NCI-H128 (cell line): ENCODE data around the gene ADCY10.
A peak's percentile ranks its signal among the peaks of the same experiment; 100 is the strongest.
"Not testable (repeated sequence)": the region's sequence is repeated elsewhere in the genome, so short reads cannot be mapped to it uniquely, and the experiment has no call there.

Source experiments
- DNase-seq: peaks from one replicate; lab custom pipeline; 2025; ENCODE audit not compliant: unreplicated experiment; lab: John Stamatoyannopoulos, UW

Gene ADCY10

GRCh38 chr1:167913895-167914496 lies at the start of gene ADCY10:
Gene ADCY10, minus strand, starts transcription at chr1:167914134. Its CDS starts 8,994 bp downstream, at chr1:167905140.
- no peak for DNase-seq

GRCh38 chr1:167957710-167958109 lies 43.8 kb upstream of the ADCY10 start:
- no peak for DNase-seq

GRCh38 chr1:167955915-167956314 lies 42.0 kb upstream of the ADCY10 start:
- DNase-seq = no peak

GRCh38 chr1:167950569-167950968 lies 36.6 kb upstream of the ADCY10 start:
- DNase-seq = no peak

GRCh38 chr1:167949785-167950184 lies 35.9 kb upstream of the ADCY10 start:
- DNase-seq = no peak

- DNase-seq = no peak
These were observed 33.8 kb upstream of the ADCY10 start for GRCh38 chr1:167947733-167948132.

GRCh38 chr1:167943541-167943940 lies 29.6 kb upstream of the ADCY10 start:
- DNase-seq = no peak

GRCh38 chr1:167940264-167940663 lies 26.3 kb upstream of the ADCY10 start:
- DNase-seq = no peak

GRCh38 chr1:167938080-167938636 lies 24.2 kb upstream of the ADCY10 start:
- no peak for DNase-seq

- no peak for DNase-seq
These were observed 23.7 kb upstream of the ADCY10 start for GRCh38 chr1:167937709-167938010.

- peak; percentile 66 for DNase-seq
These were observed 23.2 kb upstream of the ADCY10 start, which contains the start of gene MPC2 for GRCh38 chr1:167936930-167937708. Gene MPC2, minus strand, starts transcription at chr1:167937072. Its CDS starts 1,231 bp downstream, at chr1:167935841.

GRCh38 chr1:167936068-167936929 lies 22.4 kb upstream of the ADCY10 start, which contains the start of gene DCAF6:
Gene DCAF6, plus strand, starts transcription at chr1:167936683. Its CDS starts 229 bp downstream, at chr1:167936912.
- DNase-seq = peak; percentile 99

- DNase-seq = no peak
These were observed 21.5 kb upstream of the ADCY10 start for GRCh38 chr1:167935216-167936067.

- no peak for DNase-seq
These were observed 20.7 kb upstream of the ADCY10 start for GRCh38 chr1:167934426-167935215.

- no peak for DNase-seq
These were observed 19.9 kb upstream of the ADCY10 start for GRCh38 chr1:167933788-167934187.

GRCh38 chr1:167929725-167930124 lies 15.8 kb upstream of the ADCY10 start:
- DNase-seq = no peak

- not testable (repeated sequence) for DNase-seq
These were observed 15.0 kb upstream of the ADCY10 start for GRCh38 chr1:167928919-167929318.

- no peak for DNase-seq
These were observed 14.5 kb upstream of the ADCY10 start for GRCh38 chr1:167928457-167928852.

GRCh38 chr1:167927046-167927754 lies 13.3 kb upstream of the ADCY10 start:
- no peak for DNase-seq
